K562 (cell line): ENCODE data around the gene ACOT7. TPM values are rescaled to one million over a fixed set of nuclear protein-coding genes. Genes with fewer than 3 reads are reported as not detected.
A peak's percentile ranks its signal among the peaks of the same experiment; 100 is the strongest.

Experiments used
- ATAC-seq: fragments of 200-7000 bp; cut with Tn5 transposase; 3 replicates; pipeline ENCODE4 v1.9.1; 2020; ENCODE audit warnings: moderate library complexity
- BruUV-seq: library from RNA; stranded (reverse); fragments of 400-500 nt; replicated peaks from 2 replicates; lab custom pipeline; 2021; lab: Mats Ljungman, UMichigan
- CTCF ChIA-PET: fragments of 300-600 bp; formaldehyde crosslinking; extraction: SDS; loops from one replicate; lab custom pipeline; 2021; ENCODE audit warnings: low intra/inter-chr PET ratio; lab: Yijun Ruan, JAX
- POLR2A ChIA-PET: fragments of 300-600, 350-650 bp; sonication (Branson Sonifier 250); formaldehyde crosslinking; extraction: SDS; loops from one replicate; lab custom pipeline; 2021; ENCODE audit warnings: antibody characterized with exemption, inconsistent platforms; lab: Yijun Ruan, JAX
- DNase-seq, 4 experiments: peaks; one replicate each; pipeline versions ENCODE4 v3.0.0 to v3.0.0-alpha.2; 2011 to 2018; ENCODE audit warnings: low spot score in 3 of 4, mixed read lengths in 3 of 4; ENCODE audit errors: extremely low read depth in 1 of 4
- FAIRE-seq: peaks from 2 replicates; lab custom pipeline; 2011; peaks lifted over from hg19 to GRCh38; lab: Jason Lieb, UNC
- H2AFZ ChIP-seq: 2 replicates; pipeline ENCODE4 v1.6.0; 2011; ENCODE audit warnings: low read depth, low read length, control low read depth, inconsistent platforms
- H3K27ac ChIP-seq: fragments of 200-600 bp; 3 replicates; pipeline ENCODE4 v1.8.0; 2011; ENCODE audit warnings: low read depth, mild to moderate bottlenecking, control low read depth, inconsistent platforms, low read length, moderate library complexity, mixed read lengths; ENCODE audit errors: extremely low read depth
- H3K27me3 ChIP-seq, 2 experiments: fragments of 300-600 bp in 1 of 2; 2 replicates in 1 of 2; 3 replicates in 1 of 2; pipeline versions ENCODE4 v1.6.0 to v1.8.0; 2011; ENCODE audit warnings: inconsistent platforms in 2 of 2, low read length in 2 of 2, mild to moderate bottlenecking in 1 of 2, mixed read lengths in 1 of 2, moderate library complexity in 1 of 2; ENCODE audit not compliant: control insufficient read depth in 2 of 2, insufficient read depth in 2 of 2
- H3K36me3 ChIP-seq: fragments of 300-600 bp; 3 replicates; pipeline ENCODE4 v1.8.0; 2011; ENCODE audit warnings: mild to moderate bottlenecking, low read length, inconsistent platforms; ENCODE audit not compliant: control insufficient read depth, insufficient read depth
- H3K4me1 ChIP-seq, 2 experiments: fragments of 200-600 bp in 1 of 2; replicated peaks in 1 of 2; 2 replicates in 1 of 2; 3 replicates in 1 of 2; pipeline versions ENCODE4 v1.5.1 to v1.8.0; 2011; ENCODE audit warnings: inconsistent platforms in 2 of 2, low read length in 2 of 2, mild to moderate bottlenecking in 1 of 2, mixed read lengths in 1 of 2, moderate library complexity in 1 of 2; ENCODE audit not compliant: control insufficient read depth in 2 of 2, insufficient read depth in 2 of 2
- H3K4me2 ChIP-seq: 2 replicates; pipeline ENCODE4 v1.6.1; 2011; ENCODE audit warnings: low read length, control low read depth, inconsistent platforms, mixed read lengths; ENCODE audit not compliant: insufficient read depth
- H3K4me3 ChIP-seq: fragments of 200-600 bp; sonication (generic), shearing (Covaris generic); 2 replicates; pipeline ENCODE4 v1.5.1; 2016; ENCODE audit warnings: control low read depth, inconsistent platforms
- H3K79me2 ChIP-seq: fragments of 200-600 bp; 3 replicates; pipeline ENCODE4 v1.8.0; 2011; ENCODE audit warnings: low read length, inconsistent platforms; ENCODE audit not compliant: control insufficient read depth, insufficient read depth
- H3K9ac ChIP-seq, 2 experiments: 2 replicates each; pipeline versions ENCODE4 v1.6.0 to v1.6.1; 2011; ENCODE audit warnings: low read depth in 2 of 2, low read length in 2 of 2, control low read depth in 1 of 2, inconsistent platforms in 1 of 2, mild to moderate bottlenecking in 1 of 2, mixed read lengths in 1 of 2; ENCODE audit not compliant: insufficient read depth in 1 of 2
- H3K9me1 ChIP-seq: one replicate; pipeline ENCODE4 v1.6.0; 2011; ENCODE audit warnings: inconsistent platforms, mild to moderate bottlenecking, low read length, moderate library complexity; ENCODE audit not compliant: control insufficient read depth, insufficient read depth
- H3K9me3 ChIP-seq: replicated peaks from 2 replicates; pipeline ENCODE4 v1.5.1; 2011; ENCODE audit warnings: low read depth, low read length, inconsistent platforms; ENCODE audit not compliant: control insufficient read depth, insufficient read depth
- H4K20me1 ChIP-seq: replicated peaks from 2 replicates; pipeline ENCODE4 v1.6.1; 2011; ENCODE audit warnings: low read length, inconsistent platforms, mixed read lengths; ENCODE audit not compliant: control insufficient read depth, insufficient read depth
- CSDE1 ChIP-seq, 2 experiments: fragments of 450-650 bp; IDR thresholded peaks; 2 replicates each; pipeline ENCODE4 v1.6.1; 2016; ENCODE audit warnings: mild to moderate bottlenecking in 1 of 2
- DACH1 ChIP-seq: fragments of 450-650 bp; IDR thresholded peaks from 2 replicates; pipeline ENCODE4 v1.6.1; 2018; ENCODE audit not compliant: partially characterized antibody
- ELF4 ChIP-seq: fragments of 450-650 bp; formaldehyde crosslinking; IDR thresholded peaks from 2 replicates; pipeline ENCODE4 v1.4.0; 2022; ENCODE audit warnings: missing genetic modification characterization
- WGBS: fragments of 100-300 bp; shearing (Covaris generic); methylation state at CpG from one replicate; pipeline ENCODE4 v1.1.6; 2016; ENCODE audit warnings: low coverage, mixed read lengths; ENCODE audit not compliant: insufficient coverage; ENCODE audit errors: missing lambda C conversion rate; 5-methylcytosine and 5-hydroxymethylcytosine counted together
- in situ Hi-C: fragments of 300-500 bp; cut with MboI; formaldehyde crosslinking; loops from 4 replicates; pipeline ENCODE4 v1.15.0; 2018; ENCODE audit warnings: inconsistent platforms, mixed read lengths
- intact Hi-C: fragments of 100-400 bp; cut with micrococcal nuclease; formaldehyde crosslinking; loops from 2 replicates; pipeline ENCODE4 v1.14.2; 2022
- polyA plus RNA-seq, 8 experiments: library from polyadenylated mRNA; depleted of rRNA in 4 of 8; stranded (reverse) in 5 of 8; unstranded in 3 of 8; fragments of >200 nt; fragmentation: Nextera tagmentation in 2 of 8; fragmentation: Illumina TruSeq in 1 of 8; extraction: Ambion mirVana in 2 of 8; extraction: Trizol in 1 of 8; gene quantifications; 2 replicates each; pipeline versions ENCODE4 v1.2.1 to v1.2.3, GENCODE V29; 2011 to 2014; ENCODE audit warnings: inconsistent platforms in 1 of 8, missing spikeins in 1 of 8
- total RNA-seq, 7 experiments: library from RNA; depleted of rRNA in 6 of 7; stranded (reverse); fragments of >200 nt in 6 of 7; fragmentation: Illumina TruSeq in 2 of 7; extraction: Trizol in 2 of 7; gene quantifications; 2 replicates each; pipeline versions ENCODE4 v1.2.1 to v1.2.3, GENCODE V29; 2011 to 2021; ENCODE audit warnings: low replicate concordance in 1 of 7
- TF ChIP-seq, protein P1 (sequence below): fragments of 450-650 bp; IDR thresholded peaks from 2 replicates; pipeline ENCODE4 v1.6.1; 2016

The ACOT7 gene
- total and polyA plus RNA-seq, 9 of the 15 experiments (the other 6 are each of a cell fraction or from before 2014, with no cell fraction given) = 7.0 to 92.6 (median 37.2) TPM

- TF ChIP-seq CSDE1 (IDR thresholded peaks at IDR 0.05) = no peak
- TF ChIP-seq DACH1 = no peak
Measured at GRCh38 chr1:6353619-6353954, 40.0 kb downstream of the ACOT7 start (continued).

GRCh38 chr1:6352138-6352563 lies 41.4 kb downstream of the ACOT7 start:
- Histone ChIP-seq H3K4me1 (peaks cover 0 to 50% of the 10 kb centered on the region in 2 experiments; a peak in 3 of 5 replicates), H3K9me3 (no peaks in the 10 kb centered on the region), H3K4me2 (no peak overlapping the region), H3K9me1 (no peaks in the 10 kb centered on the region), H3K27ac (no peak overlapping the region), H3K9ac (no peak overlapping the region), H3K79me2 (no peaks in the 10 kb centered on the region), H2AFZ (no peak overlapping the region), H4K20me1 (peaks cover 27% of the 10 kb centered on the region; the same call in 1 of the 2 replicates), H3K36me3 (no peaks in the 10 kb centered on the region), H3K4me3 (no peak overlapping the region), H3K27me3 (no peaks in the 10 kb centered on the region)
- 33% methylated on average over 3 of the region's 3 CpGs for whole genome bisulfite sequencing
- ATAC-seq (peak; percentile 46), FAIRE-seq (no peak), DNase-seq (peak in 2 of 4 experiments; percentile 35 to 38)
- intact Hi-C loops (no loop called here), in situ Hi-C loops (no loop called here)
- ChIA-PET POLR2A (interaction anchor here (0.7 kb wide), 1 partner anchor 36 kb away, joined by 4 read pairs; no protein-coding TSS in a partner anchor), CTCF (no interaction called here)
- BruUV-seq = no TSS peak
- TF ChIP-seq, protein P1, sequence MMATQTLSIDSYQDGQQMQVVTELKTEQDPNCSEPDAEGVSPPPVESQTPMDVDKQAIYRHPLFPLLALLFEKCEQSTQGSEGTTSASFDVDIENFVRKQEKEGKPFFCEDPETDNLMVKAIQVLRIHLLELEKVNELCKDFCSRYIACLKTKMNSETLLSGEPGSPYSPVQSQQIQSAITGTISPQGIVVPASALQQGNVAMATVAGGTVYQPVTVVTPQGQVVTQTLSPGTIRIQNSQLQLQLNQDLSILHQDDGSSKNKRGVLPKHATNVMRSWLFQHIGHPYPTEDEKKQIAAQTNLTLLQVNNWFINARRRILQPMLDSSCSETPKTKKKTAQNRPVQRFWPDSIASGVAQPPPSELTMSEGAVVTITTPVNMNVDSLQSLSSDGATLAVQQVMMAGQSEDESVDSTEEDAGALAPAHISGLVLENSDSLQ = peak; percentile 64
- TF ChIP-seq ELF4 (CRISPR knock-in tag) = no peak
